OCI-LY7 (cell line): ENCODE results near the gene CXCL1. TPM values are rescaled to one million over a fixed set of nuclear protein-coding genes. Genes with fewer than 3 reads are reported as not detected.

Experiments used
- BruUV-seq: library from RNA; stranded (reverse); fragments of 400-500 nt; replicated peaks from 2 replicates; lab custom pipeline; 2021; lab: Mats Ljungman, UMichigan
- CTCF ChIA-PET: fragments of 300-600 bp; sonication (Branson Sonifier 250); formaldehyde crosslinking; loops from one replicate; lab custom pipeline; 2022; ENCODE audit warnings: antibody characterized with exemption; ENCODE audit not compliant: unreplicated experiment; lab: Charles Lee
- POLR2A ChIA-PET: fragments of 300-600 bp; sonication (Branson Sonifier 250); formaldehyde crosslinking; loops from one replicate; lab custom pipeline; 2022; ENCODE audit warnings: antibody characterized with exemption; lab: Charles Lee
- DNase-seq: peaks from one replicate; pipeline ENCODE4 v3.0.0-alpha.2; 2015; ENCODE audit warnings: low spot score
- H2AFZ ChIP-seq: fragments of 200-600 bp; sonication (generic), shearing (Covaris generic); 2 replicates; pipeline ENCODE4 v1.6.1; 2014; ENCODE audit warnings: mild to moderate bottlenecking, antibody characterized with exemption, low read length, moderate library complexity
- H3K27ac ChIP-seq: fragments of 200-600 bp; sonication (generic); 2 replicates; pipeline ENCODE4 v1.5.1; 2014; ENCODE audit warnings: mixed run types, low read depth, mild to moderate bottlenecking, moderate library complexity, low read length, inconsistent platforms; ENCODE audit not compliant: poor library complexity, severe bottlenecking
- H3K36me3 ChIP-seq: fragments of 200-600 bp; sonication (generic); 2 replicates; pipeline ENCODE4 v1.6.1; 2014; ENCODE audit warnings: mild to moderate bottlenecking, antibody characterized with exemption, low read length, moderate library complexity, mixed read lengths; ENCODE audit not compliant: insufficient read depth
- H3K4me1 ChIP-seq: fragments of 200-600 bp; sonication (generic); 2 replicates; pipeline ENCODE4 v1.5.1; 2014; ENCODE audit warnings: mild to moderate bottlenecking, low read length; ENCODE audit not compliant: insufficient read depth, poor library complexity, severe bottlenecking
- H3K4me2 ChIP-seq: fragments of 200-600 bp; sonication (generic); 2 replicates; pipeline ENCODE4 v1.6.1; 2014; ENCODE audit warnings: mild to moderate bottlenecking, low read length
- H3K4me3 ChIP-seq: fragments of 200-600 bp; sonication (generic); 2 replicates; pipeline ENCODE4 v1.5.1; 2014; ENCODE audit warnings: mild to moderate bottlenecking, low read depth, low read length; ENCODE audit not compliant: poor library complexity, severe bottlenecking
- H3K79me2 ChIP-seq: fragments of 200-600 bp; sonication (generic); 2 replicates; pipeline ENCODE4 v1.6.1; 2016; ENCODE audit warnings: low read depth, mild to moderate bottlenecking, low read length, moderate library complexity, mixed read lengths; ENCODE audit not compliant: insufficient read depth
- H3K9me2 ChIP-seq: fragments of 200-600 bp; sonication (generic); 2 replicates; pipeline ENCODE4 v1.6.1; 2016; ENCODE audit warnings: mild to moderate bottlenecking, low read length, mixed read lengths; ENCODE audit not compliant: insufficient read depth
- H3K9me3 ChIP-seq: fragments of 200-600 bp; sonication (generic); 2 replicates; pipeline ENCODE4 v1.6.1; 2014; ENCODE audit warnings: mild to moderate bottlenecking, mixed run types, low read length, mixed read lengths
- H4K20me1 ChIP-seq: fragments of 200-600 bp; sonication (generic); 2 replicates; pipeline ENCODE4 v1.6.1; 2014; ENCODE audit warnings: mild to moderate bottlenecking, antibody characterized with exemption, low read length, moderate library complexity, mixed read lengths; ENCODE audit not compliant: insufficient read depth
- CTCF ChIP-seq: fragments of 200-600 bp; sonication (generic); conservative IDR thresholded peaks from 2 replicates; pipeline ENCODE4 v1.5.1; 2014; ENCODE audit warnings: mild to moderate bottlenecking, antibody characterized with exemption, low read length, moderate library complexity, mixed read lengths
- EZH2phosphoT487 ChIP-seq: fragments of 200-600 bp; sonication (generic); IDR thresholded peaks from 2 replicates; pipeline ENCODE4 v1.6.1; 2018; ENCODE audit warnings: low read depth, borderline replicate concordance, mild to moderate bottlenecking, mixed run types, antibody characterized with exemption, low read length, moderate library complexity, mixed read lengths
- intact Hi-C: fragments of 100-400 bp; cut with micrococcal nuclease; formaldehyde crosslinking; loops from one replicate; pipeline ENCODE4 v1.10.0; 2022; ENCODE audit not compliant: unreplicated experiment
- total RNA-seq, 2 experiments: library from RNA; depleted of rRNA in 1 of 2; stranded (reverse); fragments of >200 nt in 1 of 2; shearing (Covaris generic) in 1 of 2; gene quantifications; 2 replicates each; pipeline ENCODE4 v1.2.3, GENCODE V29; 2014 to 2022

Gene CXCL1
- total RNA-seq, 2 experiments from 2014 or later: not detected

- H3K9me2 ChIP-seq: no peaks in the 10 kb centered on the region
- H3K4me1 ChIP-seq: no peaks in the 10 kb centered on the region
- H3K27ac ChIP-seq: no peak overlapping the region
- TF ChIP-seq CTCF: no peak
- TF ChIP-seq EZH2phosphoT487: no peak
- H3K4me3 ChIP-seq: no peak overlapping the region
- no peaks in the 10 kb centered on the region for H3K36me3 ChIP-seq
- ChIA-PET CTCF (no interaction called here), POLR2A (no interaction called here)
- no peak overlapping the region for H2AFZ ChIP-seq
- no peaks in the 10 kb centered on the region for H3K9me3 ChIP-seq
- no peak for DNase-seq
- no TSS peak for BruUV-seq
- no peaks in the 10 kb centered on the region for H3K79me2 ChIP-seq
- H4K20me1 ChIP-seq: no peaks in the 10 kb centered on the region
- intact Hi-C loops: no loop called here
- no peak overlapping the region for H3K4me2 ChIP-seq
These were observed 16.4 kb upstream of the CXCL1 start for GRCh38 chr4:73852771-73853170.

- DNase-seq: no peak
- TF ChIP-seq EZH2phosphoT487 (no peak), CTCF (no peak)
- no peaks in the 10 kb centered on the region for H3K9me2 ChIP-seq
- H4K20me1 ChIP-seq: no peaks in the 10 kb centered on the region
- intact Hi-C loops: no loop called here
- no peaks in the 10 kb centered on the region for H3K9me3 ChIP-seq
- no peak within 1 kb of the TSS for H3K27ac ChIP-seq
- ChIA-PET CTCF (no interaction called here), POLR2A (no interaction called here)
- no TSS peak for BruUV-seq
- no peak within 1 kb of the TSS for H3K4me2 ChIP-seq
- no peaks in the 10 kb centered on the region for H3K4me1 ChIP-seq
- no peaks in the 10 kb centered on the region for H3K79me2 ChIP-seq
- no peak within 1 kb of the TSS for H2AFZ ChIP-seq
- no peak within 1 kb of the TSS for H3K4me3 ChIP-seq
- no peaks in the 10 kb centered on the region for H3K36me3 ChIP-seq
These were observed 15.9 kb upstream of the CXCL1 start, which contains the start of gene PF4V1 for GRCh38 chr4:73853246-73853704. PF4V1 (plus strand) TSS chr4:73853296; CDS start chr4:73853363, 67 bp downstream.

- Histone ChIP-seq H3K4me3 (no peak overlapping the region), H3K27ac (no peak overlapping the region), H3K79me2 (no peaks in the 10 kb centered on the region), H4K20me1 (no peaks in the 10 kb centered on the region), H3K9me3 (no peaks in the 10 kb centered on the region), H3K36me3 (no peaks in the 10 kb centered on the region), H3K4me2 (no peak overlapping the region), H2AFZ (no peak overlapping the region), H3K4me1 (no peaks in the 10 kb centered on the region), H3K9me2 (no peaks in the 10 kb centered on the region)
- DNase-seq: no peak
- no TSS peak for BruUV-seq
- TF ChIP-seq CTCF (no peak), EZH2phosphoT487 (no peak)
- POLR2A ChIA-PET: interaction anchor here (0.7 kb wide), 1 partner anchor 9 kb away, joined by 3 read pairs; no protein-coding TSS in a partner anchor
- CTCF ChIA-PET: interaction anchor here (0.6 kb wide), 1 partner anchor 14 kb away, joined by 3 read pairs; no protein-coding TSS in a partner anchor
- intact Hi-C loops: no loop called here
These were observed 15.3 kb upstream of the CXCL1 start for GRCh38 chr4:73853718-73854473.
